Lower leg skin (tissue), 4 donors: ENCODE data around the gene XBP1. TPM values are rescaled to one million over a fixed set of nuclear protein-coding genes. Genes with fewer than 3 reads are reported as not detected.
"Not testable (repeated sequence)": the region's sequence is repeated elsewhere in the genome, so short reads cannot be mapped to it uniquely, and the experiment has no call there.

ENCODE experiments used
- DNase-seq, 2 donors: peaks; one replicate each; pipeline ENCODE4 v3.0.0-alpha.2; 2019; ENCODE audit warnings: low spot score in 2 of 2
- H3K4me3 ChIP-seq: fragments of 200-600 bp; sonication (generic); 2 replicates; pipeline ENCODE4 v1.5.1; 2017; ENCODE audit warnings: mild to moderate bottlenecking, low read depth; ENCODE audit not compliant: poor library complexity, severe bottlenecking
- POLR2A ChIP-seq, 2 donors: fragments of 450-650 bp; IDR thresholded peaks; one replicate each; pipeline ENCODE4 v1.6.1; 2016 to 2017; ENCODE audit warnings: antibody characterized with exemption in 2 of 2, mild to moderate bottlenecking in 1 of 2, moderate library complexity in 1 of 2
- WGBS, 2 donors: methylation state at CpG; one replicate each; pipeline ENCODE4 v1.1.5; 2018; 5-methylcytosine and 5-hydroxymethylcytosine counted together
- intact Hi-C: fragments of 100-400 bp; cut with DNase I; formaldehyde crosslinking; loops from one replicate; pipeline ENCODE4 v1.15.0; 2023; ENCODE audit warnings: low total_unique reads
- total RNA-seq, 4 donors: library from RNA; depleted of rRNA; stranded (reverse); fragments of >200 nt; gene quantifications; one replicate each; pipeline ENCODE4 v1.1.0, GENCODE V29; 2016
- TF ChIP-seq, protein P1 (sequence below), 3 donors: fragments of 450-650 bp; IDR thresholded peaks; one replicate each; pipeline ENCODE4 v1.5.1; 2016; ENCODE audit warnings: antibody characterized with exemption in 3 of 3, mild to moderate bottlenecking in 3 of 3, moderate library complexity in 2 of 3

Gene XBP1
- total RNA-seq, 4 donors from 2014 or later: 128 to 256 (median 191) TPM

DNA sequence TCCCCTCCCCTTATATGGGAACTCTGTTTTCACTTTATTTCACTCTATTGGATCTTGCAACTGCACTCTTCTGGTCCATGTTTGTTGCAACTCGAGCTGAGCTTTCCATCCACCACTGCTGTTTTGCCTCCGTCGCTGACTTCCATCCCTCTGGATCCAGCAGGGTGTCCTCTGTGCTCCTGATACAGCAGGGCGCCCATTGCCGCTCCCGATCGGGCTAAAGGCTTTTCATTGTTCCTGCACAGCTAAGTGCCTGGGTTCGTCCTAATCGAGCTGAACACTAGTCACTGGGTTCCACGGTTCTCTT is 39.0 kb downstream of the XBP1 start:
- 94% methylated on average over 10 of the region's 10 CpGs for WGBS, 2 donors
- no peak for TF ChIP-seq POLR2A (IDR thresholded peaks at IDR 0.05)
- TF ChIP-seq, protein P1, sequence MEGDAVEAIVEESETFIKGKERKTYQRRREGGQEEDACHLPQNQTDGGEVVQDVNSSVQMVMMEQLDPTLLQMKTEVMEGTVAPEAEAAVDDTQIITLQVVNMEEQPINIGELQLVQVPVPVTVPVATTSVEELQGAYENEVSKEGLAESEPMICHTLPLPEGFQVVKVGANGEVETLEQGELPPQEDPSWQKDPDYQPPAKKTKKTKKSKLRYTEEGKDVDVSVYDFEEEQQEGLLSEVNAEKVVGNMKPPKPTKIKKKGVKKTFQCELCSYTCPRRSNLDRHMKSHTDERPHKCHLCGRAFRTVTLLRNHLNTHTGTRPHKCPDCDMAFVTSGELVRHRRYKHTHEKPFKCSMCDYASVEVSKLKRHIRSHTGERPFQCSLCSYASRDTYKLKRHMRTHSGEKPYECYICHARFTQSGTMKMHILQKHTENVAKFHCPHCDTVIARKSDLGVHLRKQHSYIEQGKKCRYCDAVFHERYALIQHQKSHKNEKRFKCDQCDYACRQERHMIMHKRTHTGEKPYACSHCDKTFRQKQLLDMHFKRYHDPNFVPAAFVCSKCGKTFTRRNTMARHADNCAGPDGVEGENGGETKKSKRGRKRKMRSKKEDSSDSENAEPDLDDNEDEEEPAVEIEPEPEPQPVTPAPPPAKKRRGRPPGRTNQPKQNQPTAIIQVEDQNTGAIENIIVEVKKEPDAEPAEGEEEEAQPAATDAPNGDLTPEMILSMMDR (IDR thresholded peaks at IDR 0.05): no peak
- DNase-seq: no peak
- intact Hi-C loops: no loop called here
- no peak overlapping the region for H3K4me3 ChIP-seq

DNA sequence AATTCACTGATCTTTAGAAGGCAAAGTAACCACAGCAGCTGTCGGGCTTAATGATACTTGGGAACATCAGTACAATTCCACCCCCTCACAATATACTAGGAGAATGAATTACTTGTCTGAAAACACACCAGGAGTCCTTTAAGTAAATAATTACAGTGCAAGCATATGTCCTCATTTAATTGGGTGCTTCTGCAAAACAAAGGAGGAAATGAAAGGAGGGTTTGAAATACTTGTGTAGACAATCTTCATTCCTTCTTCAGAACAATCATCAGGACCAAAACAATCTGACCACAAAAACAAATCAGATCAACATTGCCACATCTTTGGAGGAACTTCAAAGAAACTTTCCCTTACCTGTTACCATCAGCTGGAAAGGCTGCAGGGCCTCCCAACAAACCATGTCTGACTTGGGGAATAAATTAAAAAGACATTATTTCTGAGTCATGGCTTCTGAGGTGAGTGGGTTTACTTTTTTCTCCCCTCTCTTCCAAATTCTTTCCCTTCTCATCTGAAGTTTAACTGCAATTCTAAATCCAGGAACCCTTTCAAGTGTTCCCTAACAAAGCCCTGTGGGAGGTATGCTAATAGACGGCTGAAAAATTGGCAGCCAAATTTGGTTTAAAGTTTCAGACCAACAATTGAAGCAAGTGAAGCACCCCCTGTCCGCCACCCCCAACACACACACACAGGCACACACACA is 40.4 kb downstream of the XBP1 start:
- intact Hi-C loops: no loop called here
- no peak for DNase-seq
- TF ChIP-seq, protein P1 (IDR thresholded peaks at IDR 0.05): no peak
- no peak for TF ChIP-seq POLR2A (IDR thresholded peaks at IDR 0.05)
- H3K4me3 ChIP-seq: no peak overlapping the region
- WGBS, 2 donors: 63 to 71% methylated on average over 3 of the region's 3 CpGs

DNA sequence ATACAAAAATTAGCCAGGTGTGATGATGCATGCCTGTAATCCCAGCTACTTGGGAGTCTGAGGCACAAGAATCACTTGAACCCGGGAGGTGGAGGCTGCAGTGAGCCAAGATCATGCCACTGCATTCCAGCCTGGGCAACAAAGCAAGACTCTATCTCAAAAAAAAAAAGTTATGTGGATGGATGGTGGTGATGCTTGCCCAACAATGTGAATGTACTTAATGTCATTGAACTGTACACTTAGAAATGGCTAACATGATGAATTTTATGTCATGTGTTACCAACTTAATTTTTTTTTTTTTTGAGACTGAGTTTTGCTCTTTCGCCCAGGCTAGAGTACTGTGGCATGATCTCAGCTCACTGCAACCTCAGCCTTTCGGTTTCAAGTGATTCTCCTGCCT is 45.9 kb downstream of the XBP1 start:
- H3K4me3 ChIP-seq, intact Hi-C loops, DNase-seq: not testable (repeated sequence)
- WGBS, 2 donors: 92 to 97% methylated on average over 3 of the region's 3 CpGs

DNA sequence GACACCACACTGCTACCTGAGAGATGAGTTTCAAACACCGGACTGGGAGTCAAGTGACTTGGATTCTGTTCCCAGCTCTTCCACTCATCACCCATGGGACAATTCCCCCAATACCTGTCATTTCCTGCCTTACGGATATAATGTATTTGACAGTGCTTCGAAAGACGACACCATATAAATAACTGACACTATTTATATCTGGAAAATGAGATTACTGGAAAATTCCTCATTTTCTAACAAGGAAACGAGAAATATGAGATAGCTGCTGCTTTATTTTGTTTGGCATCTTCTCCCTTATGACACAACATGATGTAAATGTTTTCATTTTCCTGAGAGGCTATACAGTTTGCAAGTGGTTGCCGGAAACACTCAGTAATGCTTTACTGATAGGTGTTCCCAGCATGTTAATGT is 49.9 kb downstream of the XBP1 start:
- DNase-seq: no peak
- WGBS, 2 donors: 75 to 81% methylated on average over 6 of the region's 6 CpGs
- H3K4me3 ChIP-seq: no peak overlapping the region
- no peak for TF ChIP-seq POLR2A (IDR thresholded peaks at IDR 0.05)
- TF ChIP-seq, protein P1 (IDR thresholded peaks at IDR 0.05): no peak
- intact Hi-C loops: no loop called here

Other genes starting within 250 kb of the XBP1 start
- 10 to 100 TPM; 10.2 to 23.8 (median 13.4) TPM for gene TTC28, start 120.7 kb downstream of the XBP1 start, total RNA-seq
- gene CHEK2, start 58.7 kb downstream of the XBP1 start, total RNA-seq: 10 to 100 TPM in 1 of 4 donors, 1 to 10 TPM in 3; 3.3 to 12.2 (median 6.1) TPM
- 10 to 100 TPM; 17.5 to 27.0 (median 21.4) TPM for gene HSCB, start 58.5 kb downstream of the XBP1 start, total RNA-seq
- 10 to 100 TPM; 15.1 to 20.8 (median 16.7) TPM for gene CCDC117, start 27.9 kb downstream of the XBP1 start, total RNA-seq
- gene ZNRF3, start 83.0 kb upstream of the XBP1 start, total RNA-seq: 10 to 100 TPM; 17.2 to 22.8 (median 19.5) TPM